Osteocyte (in vitro differentiated cells): Measurements from ENCODE around the gene MUC13. TPM values are rescaled to one million over a fixed set of nuclear protein-coding genes. Genes with fewer than 3 reads are reported as not detected.
"Not testable (repeated sequence)": the region's sequence is repeated elsewhere in the genome, so short reads cannot be mapped to it uniquely, and the experiment has no call there.

Experiments
- DNase-seq: peaks from one replicate; pipeline ENCODE4 v3.0.0; 2021; ENCODE audit warnings: mixed read lengths; ENCODE audit not compliant: unreplicated experiment; ENCODE audit errors: extremely low spot score
- H3K27ac Mint-ChIP-seq: one replicate; pipeline ENCODE4 v1.8.0; 2021; ENCODE audit warnings: mild to moderate bottlenecking, mixed read lengths; ENCODE audit not compliant: unreplicated experiment
- H3K27me3 Mint-ChIP-seq: one replicate; pipeline ENCODE4 v1.8.0; 2021; ENCODE audit warnings: mixed read lengths; ENCODE audit not compliant: unreplicated experiment
- H3K36me3 Mint-ChIP-seq: one replicate; pipeline ENCODE4 v1.8.0; 2021; ENCODE audit warnings: mixed read lengths; ENCODE audit not compliant: unreplicated experiment
- H3K4me1 Mint-ChIP-seq: one replicate; pipeline ENCODE4 v1.8.0; 2021; ENCODE audit warnings: mixed read lengths; ENCODE audit not compliant: unreplicated experiment
- H3K4me3 Mint-ChIP-seq: one replicate; pipeline ENCODE4 v1.8.0; 2021; ENCODE audit warnings: mild to moderate bottlenecking, moderate library complexity, mixed read lengths; ENCODE audit not compliant: unreplicated experiment
- H3K9me3 Mint-ChIP-seq: one replicate; pipeline ENCODE4 v1.8.0; 2021; ENCODE audit warnings: mixed read lengths; ENCODE audit not compliant: unreplicated experiment
- total RNA-seq: library from RNA; stranded (reverse); gene quantifications from 2 replicates; pipeline ENCODE4 v1.2.1, GENCODE V29; 2021
- TF ChIP-seq, protein P1 (sequence below): fragments of 200-600 bp; sonication (generic); IDR thresholded peaks from 2 replicates; pipeline ENCODE4 v1.5.0; 2021; ENCODE audit warnings: antibody characterized with exemption, mild to moderate bottlenecking, moderate library complexity

The MUC13 gene
- total RNA-seq, 1 donor from 2014 or later: not detected

DNA sequence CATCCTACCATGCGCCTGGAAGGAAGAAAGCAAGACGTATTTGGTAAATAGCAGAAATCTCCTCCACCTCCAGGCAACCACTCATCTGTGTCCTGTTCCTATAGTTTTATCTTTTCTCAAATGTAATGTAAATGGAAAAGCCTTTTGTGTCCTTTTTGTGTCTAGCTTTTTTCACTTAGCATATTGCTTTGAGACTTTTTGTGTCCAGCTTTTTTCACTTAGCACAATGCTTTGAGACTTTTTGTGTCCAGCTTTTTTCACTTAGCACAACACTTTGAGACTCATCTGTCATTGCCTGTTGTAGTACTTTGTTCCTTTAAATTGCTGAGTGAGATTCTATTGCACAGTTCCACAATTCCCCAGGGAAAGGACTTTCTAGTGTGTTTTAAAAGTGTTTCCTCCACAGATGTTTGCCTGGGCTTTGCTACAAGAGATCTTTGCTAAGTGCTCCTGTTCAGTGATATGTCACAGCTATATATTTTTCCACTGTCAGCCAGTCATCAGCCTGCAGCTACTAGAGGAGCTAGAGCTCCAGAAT is 27.9 kb upstream of the MUC13 start:
- Mint-ChIP-seq H3K27me3 (no peaks in the 10 kb centered on the region), H3K4me1 (peaks cover 2% of the 10 kb centered on the region), H3K9me3 (no peaks in the 10 kb centered on the region), H3K27ac (no peak overlapping the region), H3K4me3 (no peak overlapping the region), H3K36me3 (peaks cover 13% of the 10 kb centered on the region)
- no peak for DNase-seq
- TF ChIP-seq, protein P1, sequence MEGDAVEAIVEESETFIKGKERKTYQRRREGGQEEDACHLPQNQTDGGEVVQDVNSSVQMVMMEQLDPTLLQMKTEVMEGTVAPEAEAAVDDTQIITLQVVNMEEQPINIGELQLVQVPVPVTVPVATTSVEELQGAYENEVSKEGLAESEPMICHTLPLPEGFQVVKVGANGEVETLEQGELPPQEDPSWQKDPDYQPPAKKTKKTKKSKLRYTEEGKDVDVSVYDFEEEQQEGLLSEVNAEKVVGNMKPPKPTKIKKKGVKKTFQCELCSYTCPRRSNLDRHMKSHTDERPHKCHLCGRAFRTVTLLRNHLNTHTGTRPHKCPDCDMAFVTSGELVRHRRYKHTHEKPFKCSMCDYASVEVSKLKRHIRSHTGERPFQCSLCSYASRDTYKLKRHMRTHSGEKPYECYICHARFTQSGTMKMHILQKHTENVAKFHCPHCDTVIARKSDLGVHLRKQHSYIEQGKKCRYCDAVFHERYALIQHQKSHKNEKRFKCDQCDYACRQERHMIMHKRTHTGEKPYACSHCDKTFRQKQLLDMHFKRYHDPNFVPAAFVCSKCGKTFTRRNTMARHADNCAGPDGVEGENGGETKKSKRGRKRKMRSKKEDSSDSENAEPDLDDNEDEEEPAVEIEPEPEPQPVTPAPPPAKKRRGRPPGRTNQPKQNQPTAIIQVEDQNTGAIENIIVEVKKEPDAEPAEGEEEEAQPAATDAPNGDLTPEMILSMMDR: no peak

DNA sequence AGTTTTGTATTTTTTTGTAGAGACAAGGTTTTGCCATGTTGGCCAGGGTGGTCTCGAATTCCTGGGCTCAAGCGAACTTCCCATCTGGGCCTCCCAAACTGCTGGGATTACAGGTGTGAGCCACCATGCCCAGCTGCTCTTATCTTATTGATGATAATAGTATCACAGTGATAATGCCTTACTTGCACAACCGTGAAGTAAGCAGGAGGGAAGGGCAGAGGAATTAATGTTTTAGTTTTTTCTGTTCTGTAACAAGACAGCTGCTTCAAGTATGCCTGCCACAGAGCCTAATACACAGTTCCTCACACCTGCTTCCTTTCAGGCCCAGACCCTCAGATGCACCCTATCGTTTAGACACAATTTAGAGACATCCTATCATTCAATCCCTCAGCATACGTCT is 26.1 kb upstream of the MUC13 start:
- Mint-ChIP-seq H3K4me3 (no peak overlapping the region), H3K9me3 (no peaks in the 10 kb centered on the region), H3K27ac (no peak overlapping the region), H3K27me3 (no peaks in the 10 kb centered on the region), H3K36me3 (peaks cover 9% of the 10 kb centered on the region), H3K4me1 (no peaks in the 10 kb centered on the region)
- TF ChIP-seq, protein P1: no peak
- DNase-seq: no peak

DNA sequence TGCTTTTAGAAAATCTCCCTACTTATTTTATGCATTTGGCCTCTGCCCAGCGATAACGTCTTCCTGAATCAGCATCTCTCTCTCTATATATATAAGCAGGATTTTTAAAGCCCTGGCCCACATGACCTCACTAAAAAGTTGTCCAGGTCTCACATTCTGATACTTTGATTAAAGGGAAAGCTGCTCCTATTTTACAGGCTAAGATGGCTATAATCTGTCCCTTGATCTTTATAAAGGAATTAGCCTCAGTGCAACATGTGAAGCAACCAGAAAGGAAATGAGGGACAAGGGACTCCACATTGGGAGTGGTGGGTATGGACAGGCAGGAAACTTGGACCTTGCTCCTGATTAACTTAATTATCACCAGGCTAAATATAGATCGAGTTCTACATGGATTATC is 25.6 kb upstream of the MUC13 start:
- H3K4me3 Mint-ChIP-seq: no peak overlapping the region
- no peaks in the 10 kb centered on the region for H3K4me1 Mint-ChIP-seq
- H3K27me3 Mint-ChIP-seq: no peaks in the 10 kb centered on the region

DNA sequence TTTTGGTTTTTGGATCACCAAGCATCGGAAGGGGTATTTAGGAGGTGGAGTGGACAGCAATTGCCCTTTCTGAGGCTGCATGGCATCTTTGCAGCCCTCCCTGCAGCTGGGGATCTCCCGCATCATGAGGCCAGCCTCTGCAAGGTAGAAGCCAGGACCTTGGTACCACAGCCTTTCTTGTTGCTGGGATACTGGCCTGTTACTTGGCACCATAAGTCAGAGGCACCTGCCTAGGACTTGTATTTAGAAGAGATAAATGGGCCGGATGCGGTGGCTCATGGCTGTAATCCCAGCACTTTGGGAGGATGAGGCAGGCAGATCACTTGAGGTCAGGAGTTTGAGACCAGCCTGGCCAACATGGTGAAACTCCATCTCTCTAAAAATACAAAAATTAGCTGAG is 23.4 kb upstream of the MUC13 start:
- H3K4me1 Mint-ChIP-seq, DNase-seq, H3K9me3 Mint-ChIP-seq, H3K27ac Mint-ChIP-seq, H3K36me3 Mint-ChIP-seq, H3K27me3 Mint-ChIP-seq, H3K4me3 Mint-ChIP-seq: not testable (repeated sequence)

More for the DNA sequence above, 25.6 kb upstream of the MUC13 start:
- Mint-ChIP-seq H3K36me3 (peaks cover 9% of the 10 kb centered on the region), H3K27ac (no peak overlapping the region), H3K9me3 (peaks cover 3% of the 10 kb centered on the region)
- TF ChIP-seq, protein P1: no peak
- DNase-seq: no peak

DNA sequence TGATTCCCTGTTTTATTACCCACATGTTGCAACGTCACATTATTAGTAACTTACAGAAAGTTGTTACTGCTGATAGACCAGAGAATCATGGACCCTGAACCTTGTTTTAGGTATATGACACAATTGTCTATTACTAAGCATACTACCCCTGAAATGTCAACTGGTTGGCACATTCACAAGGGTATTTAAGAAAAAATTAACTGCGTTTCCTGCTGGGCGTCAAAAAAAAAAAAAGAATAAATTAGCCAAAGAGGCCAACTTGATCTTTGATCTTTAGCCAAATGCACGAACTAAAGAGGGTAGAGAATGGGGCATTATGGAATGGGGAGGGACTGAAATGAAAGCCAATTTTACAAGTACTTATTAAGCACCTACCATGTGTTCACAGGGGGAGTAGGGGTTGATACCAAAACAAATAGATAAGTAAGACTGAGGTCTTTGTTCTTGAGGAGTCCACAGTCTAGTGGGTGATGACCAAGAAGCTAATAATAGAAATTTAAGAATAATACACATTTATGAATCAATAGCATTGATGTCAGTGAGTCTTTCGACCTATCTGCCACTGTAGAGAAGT is 17.8 kb upstream of the MUC13 start:
- peaks cover 2% of the 10 kb centered on the region for H3K4me1 Mint-ChIP-seq
- DNase-seq: no peak
- H3K27ac Mint-ChIP-seq: no peak overlapping the region
- no peaks in the 10 kb centered on the region for H3K36me3 Mint-ChIP-seq
- TF ChIP-seq, protein P1: no peak
- no peak overlapping the region for H3K4me3 Mint-ChIP-seq
- H3K27me3 Mint-ChIP-seq: no peaks in the 10 kb centered on the region
- peaks cover 5% of the 10 kb centered on the region for H3K9me3 Mint-ChIP-seq
